ENCODE results near the gene PCP4.

GRCh38 chr21:39869141-39869818, 2.0 kb downstream of the PCP4 start:
- TF ChIP-seq CTCF (IDR thresholded peaks at IDR 0.05): no peak
- TF ChIP-seq POLR2A (IDR thresholded peaks at IDR 0.05): no peak
- TF ChIP-seq POLR2AphosphoS5 (IDR thresholded peaks at IDR 0.05): no peak
- TF ChIP-seq EP300 (IDR thresholded peaks at IDR 0.05): no peak
